ENCODE results near the gene C1orf87. TPM values are rescaled to one million over a fixed set of nuclear protein-coding genes. Genes with fewer than 3 reads are reported as not detected.

The C1orf87 gene
- total RNA-seq, 1 experiment from 2014 or later, result 0.33 TPM

GRCh38 chr1:60000625-60001024, 72.9 kb downstream of the C1orf87 start:
- no peak for DNase-seq
- Histone ChIP-seq H3K18ac (ENCODE audit: insufficient read length, low read depth, low read length) (no peak overlapping the region), H3K4me1 (ENCODE audit: insufficient read depth, low read length) (no peaks in the 10 kb centered on the region; the same call in 1 of the 2 replicates), H2AFZ (ENCODE audit: low read length) (no peak overlapping the region), H3K23me2 (ENCODE audit: insufficient read length, low read depth, low read length, poor library complexity, severe bottlenecking) (no peaks in the 10 kb centered on the region), H3K14ac (ENCODE audit: insufficient read depth, low read length) (no peak overlapping the region), H3K23ac (ENCODE audit: insufficient read length, low read depth, low read length) (no peak overlapping the region), H4K20me1 (ENCODE audit: control insufficient read depth, insufficient read depth, insufficient read length) (no peaks in the 10 kb centered on the region), H3K4ac (ENCODE audit: low read depth, low read length) (no peak overlapping the region), H4K8ac (replicated peaks; ENCODE audit: insufficient read length, low read depth, low read length) (no peak overlapping the region), H2BK20ac (ENCODE audit: low read depth, low read length, poor library complexity, severe bottlenecking) (no peak overlapping the region), H4K5ac (ENCODE audit: insufficient read length, low read depth, low read length) (no peak overlapping the region), H2BK5ac (ENCODE audit: insufficient read length, low read length) (no peak overlapping the region), H3K79me2 (ENCODE audit: insufficient read depth, low read length) (no peaks in the 10 kb centered on the region), H3K56ac (ENCODE audit: insufficient read length, low read depth, low read length) (no peak overlapping the region), H2BK120ac (ENCODE audit: low read depth, low read length, poor library complexity, severe bottlenecking) (no peak overlapping the region), H2AK5ac (ENCODE audit: insufficient read length, low read length) (no peak overlapping the region), H3K9ac (ENCODE audit: extremely low read depth, insufficient read length, low read length) (no peak overlapping the region), H3T11ph (ENCODE audit: low read length) (no peak overlapping the region), H2BK12ac (ENCODE audit: insufficient read length, low read depth, low read length) (no peak overlapping the region), H2BK15ac (ENCODE audit: low read depth, low read length) (no peak overlapping the region), H3K79me1 (ENCODE audit: insufficient read depth, low read depth, low read length, poor library complexity, severe bottlenecking) (no peaks in the 10 kb centered on the region), H4K91ac (ENCODE audit: insufficient read length, low read depth, low read length) (no peak overlapping the region), H3K9me3 (ENCODE audit: control insufficient read depth, low read depth, low read length) (no peaks in the 10 kb centered on the region), H3K27me3 (ENCODE audit: insufficient read depth, low read length) (no peaks in the 10 kb centered on the region), H3K4me2 (ENCODE audit: insufficient read depth, insufficient read length, low read length) (no peak overlapping the region), H3K27ac (ENCODE audit: insufficient read length, low read depth, low read length) (no peak overlapping the region)
- H3K9me3 Mint-ChIP-seq, result no peaks in the 10 kb centered on the region
- peaks cover 28 to 33% of the 10 kb centered on the region in 2 experiments for H3K4me1 Mint-ChIP-seq
- no peak overlapping the region for H3K4me3 Mint-ChIP-seq
- H3K27ac Mint-ChIP-seq, result no peak overlapping the region
- TF ChIP-seq, protein P1, sequence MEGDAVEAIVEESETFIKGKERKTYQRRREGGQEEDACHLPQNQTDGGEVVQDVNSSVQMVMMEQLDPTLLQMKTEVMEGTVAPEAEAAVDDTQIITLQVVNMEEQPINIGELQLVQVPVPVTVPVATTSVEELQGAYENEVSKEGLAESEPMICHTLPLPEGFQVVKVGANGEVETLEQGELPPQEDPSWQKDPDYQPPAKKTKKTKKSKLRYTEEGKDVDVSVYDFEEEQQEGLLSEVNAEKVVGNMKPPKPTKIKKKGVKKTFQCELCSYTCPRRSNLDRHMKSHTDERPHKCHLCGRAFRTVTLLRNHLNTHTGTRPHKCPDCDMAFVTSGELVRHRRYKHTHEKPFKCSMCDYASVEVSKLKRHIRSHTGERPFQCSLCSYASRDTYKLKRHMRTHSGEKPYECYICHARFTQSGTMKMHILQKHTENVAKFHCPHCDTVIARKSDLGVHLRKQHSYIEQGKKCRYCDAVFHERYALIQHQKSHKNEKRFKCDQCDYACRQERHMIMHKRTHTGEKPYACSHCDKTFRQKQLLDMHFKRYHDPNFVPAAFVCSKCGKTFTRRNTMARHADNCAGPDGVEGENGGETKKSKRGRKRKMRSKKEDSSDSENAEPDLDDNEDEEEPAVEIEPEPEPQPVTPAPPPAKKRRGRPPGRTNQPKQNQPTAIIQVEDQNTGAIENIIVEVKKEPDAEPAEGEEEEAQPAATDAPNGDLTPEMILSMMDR (conservative IDR thresholded peaks at IDR 0.05), result no peak
- no peaks in the 10 kb centered on the region for H3K27me3 Mint-ChIP-seq (ENCODE audit: low read depth)
- H3K36me3 Mint-ChIP-seq (ENCODE audit: insufficient read depth in 1 of 3, low read depth in 3 of 3), result no peaks in the 10 kb centered on the region
- no CpG with 5 or more reads among the region's 3 CpGs for WGBS (ENCODE audit: extremely low coverage, insufficient read length, low lambda C conversion rate)
